GM12878 (cell line): ENCODE measurements around the gene SHISA9. TPM values are rescaled to one million over a fixed set of nuclear protein-coding genes. Genes with fewer than 3 reads are reported as not detected.

ENCODE experiments used
- ATAC-seq: fragments of 200-7000 bp; cut with Tn5 transposase; 3 replicates; pipeline ENCODE4 v1.9.1; 2020; ENCODE audit warnings: mild to moderate bottlenecking, moderate library complexity
- BruUV-seq: library from RNA; stranded (reverse); fragments of 400-500 nt; replicated peaks from 2 replicates; lab custom pipeline; 2021; lab: Mats Ljungman, UMichigan
- CTCF ChIA-PET: fragments of 300-600 bp; sonication (Branson Sonifier 250); formaldehyde crosslinking; extraction: SDS; loops from one replicate; lab custom pipeline; 2021; ENCODE audit warnings: inconsistent platforms; lab: Yijun Ruan, JAX
- POLR2A ChIA-PET: fragments of 350-600 bp; formaldehyde crosslinking; extraction: SDS; loops from one replicate; lab custom pipeline; 2021; ENCODE audit warnings: inconsistent platforms; lab: Charles Lee
- RAD21 ChIA-PET: fragments of 300-600 bp; sonication (Branson Sonifier 250); formaldehyde crosslinking; loops from one replicate; lab custom pipeline; 2023; ENCODE audit warnings: antibody characterized with exemption; ENCODE audit not compliant: unreplicated experiment; lab: Charles Lee
- SMC1A ChIA-PET: fragments of 300-600 bp; sonication (Branson Sonifier 250); formaldehyde crosslinking; loops from one replicate; lab custom pipeline; 2023; ENCODE audit not compliant: unreplicated experiment, uncharacterized antibody; lab: Charles Lee
- DNase-seq: peaks from one replicate; pipeline ENCODE4 v3.0.0-alpha.2; 2011; ENCODE audit warnings: low read depth, low spot score
- FAIRE-seq: peaks from 3 replicates; lab custom pipeline; 2011; peaks lifted over from hg19 to GRCh38; lab: Jason Lieb, UNC
- H2AFZ ChIP-seq: 2 replicates; pipeline ENCODE4 v1.6.0; 2011; ENCODE audit warnings: low read depth, low read length, control low read depth; ENCODE audit not compliant: control insufficient read depth
- H3K27ac ChIP-seq: 2 replicates; pipeline ENCODE4 v1.5.1; 2011; ENCODE audit warnings: control low read depth; ENCODE audit not compliant: control insufficient read depth, insufficient read depth
- H3K27me3 ChIP-seq, 2 experiments: replicated peaks in 1 of 2; 2 replicates each; pipeline versions ENCODE4 v1.6.0 to v1.6.1; 2011; ENCODE audit warnings: low read length in 1 of 2; ENCODE audit not compliant: control insufficient read depth in 2 of 2, insufficient read depth in 2 of 2
- H3K36me3 ChIP-seq, 2 experiments: 2 replicates each; pipeline ENCODE4 v1.5.1; 2011; ENCODE audit warnings: low read length in 1 of 2; ENCODE audit not compliant: control insufficient read depth in 2 of 2, insufficient read depth in 2 of 2
- H3K4me1 ChIP-seq: 2 replicates; pipeline ENCODE4 v1.6.1; 2011; ENCODE audit warnings: mild to moderate bottlenecking, low read length, moderate library complexity, mixed read lengths; ENCODE audit not compliant: control insufficient read depth, insufficient read depth
- H3K4me2 ChIP-seq: 2 replicates; pipeline ENCODE4 v1.6.0; 2011; ENCODE audit warnings: control low read depth; ENCODE audit not compliant: control insufficient read depth, insufficient read depth
- H3K4me3 ChIP-seq: fragments of 200-600 bp; sonication (generic); 2 replicates; pipeline ENCODE4 v1.5.1; 2016
- H3K79me2 ChIP-seq: 2 replicates; pipeline ENCODE4 v1.6.0; 2011; ENCODE audit warnings: low read length; ENCODE audit not compliant: control insufficient read depth, insufficient read depth
- H3K9ac ChIP-seq: 2 replicates; pipeline ENCODE4 v1.8.0; 2011; ENCODE audit warnings: low read length, control low read depth, mixed read lengths; ENCODE audit not compliant: control insufficient read depth, insufficient read depth
- H3K9me3 ChIP-seq: replicated peaks from 3 replicates; pipeline ENCODE4 v1.5.1; 2011; ENCODE audit warnings: mild to moderate bottlenecking, low read length; ENCODE audit not compliant: control insufficient read depth, insufficient read depth
- H4K20me1 ChIP-seq: 2 replicates; pipeline ENCODE4 v1.6.0; 2011; ENCODE audit not compliant: control insufficient read depth, insufficient read depth
- FOXM1 ChIP-seq: IDR thresholded peaks from 2 replicates; pipeline ENCODE4 v1.6.1; 2012; ENCODE audit warnings: low read depth, mild to moderate bottlenecking, inconsistent platforms, low read length, moderate library complexity
- GATAD2B ChIP-seq: fragments of 450-650 bp; conservative IDR thresholded peaks from 2 replicates; pipeline ENCODE4 v1.6.1; 2017; ENCODE audit warnings: low read depth, mild to moderate bottlenecking, moderate library complexity
- HCFC1 ChIP-seq: fragments of 150-350 bp; IDR thresholded peaks from 2 replicates; pipeline ENCODE4 v1.6.1; 2014; ENCODE audit warnings: low read length
- HDAC6 ChIP-seq: fragments of 200-600 bp; sonication (generic); IDR thresholded peaks from one replicate; pipeline ENCODE4 v1.8.0; 2017; ENCODE audit warnings: antibody characterized with exemption; ENCODE audit not compliant: unreplicated experiment
- MEF2A ChIP-seq: IDR thresholded peaks from 2 replicates; pipeline ENCODE4 v1.6.1; 2011; ENCODE audit warnings: low read depth, mild to moderate bottlenecking, low read length, moderate library complexity; ENCODE audit not compliant: insufficient read depth
- MTA2 ChIP-seq: fragments of 450-650 bp; IDR thresholded peaks from 2 replicates; pipeline ENCODE4 v1.6.1; 2016; ENCODE audit warnings: low read depth, mild to moderate bottlenecking, moderate library complexity
- SIN3A ChIP-seq: IDR thresholded peaks from 2 replicates; pipeline ENCODE4 v1.6.1; 2012; ENCODE audit warnings: low read depth, low read length, improper control_type of control experiment
- SMAD5 ChIP-seq: IDR thresholded peaks from 2 replicates; pipeline ENCODE4 v1.6.1; 2016; ENCODE audit warnings: antibody characterized with exemption, low read depth
- SMC3 ChIP-seq: IDR thresholded peaks from 2 replicates; pipeline ENCODE4 v1.6.1; 2011; ENCODE audit warnings: low read length, improper control_type of control experiment, borderline replicate concordance
- TBL1XR1 ChIP-seq: IDR thresholded peaks from 2 replicates; pipeline ENCODE4 v1.6.1; 2012; ENCODE audit warnings: low read depth, low read length, improper control_type of control experiment
- TCF7 ChIP-seq: IDR thresholded peaks from 2 replicates; pipeline ENCODE4 v1.6.1; 2014; ENCODE audit warnings: antibody characterized with exemption, borderline replicate concordance
- ZBED1 ChIP-seq: IDR thresholded peaks from 2 replicates; pipeline ENCODE4 v1.6.1; 2016; ENCODE audit warnings: borderline replicate concordance
- ZNF217 ChIP-seq: fragments of 450-650 bp; IDR thresholded peaks from 2 replicates; pipeline ENCODE4 v1.6.1; 2017; ENCODE audit warnings: antibody characterized with exemption, mild to moderate bottlenecking
- ZNF274 ChIP-seq: IDR thresholded peaks from one replicate; pipeline ENCODE4 v1.8.0; 2011; ENCODE audit not compliant: insufficient read length, insufficient read depth
- ZNF384 ChIP-seq: IDR thresholded peaks from 2 replicates; pipeline ENCODE4 v1.6.1; 2012; ENCODE audit warnings: low read depth, mild to moderate bottlenecking, low read length, improper control_type of control experiment, borderline replicate concordance
- ZSCAN29 ChIP-seq: fragments of 450-650 bp; IDR thresholded peaks from 2 replicates; pipeline ENCODE4 v1.6.1; 2017; ENCODE audit warnings: mild to moderate bottlenecking, moderate library complexity
- WGBS: methylation state at CpG from one replicate; pipeline ENCODE4 v1.1.6; 2016; ENCODE audit warnings: low lambda C conversion rate; ENCODE audit not compliant: insufficient replicate concordance, insufficient coverage; ENCODE audit errors: missing lambda C conversion rate; 5-methylcytosine and 5-hydroxymethylcytosine counted together
- in situ Hi-C: fragments of 300-500 bp; cut with MboI; formaldehyde crosslinking; loops from 9 replicates; pipeline ENCODE4 v1.14.3; 2018; ENCODE audit warnings: mixed read lengths
- intact Hi-C: fragments of 100-400 bp; cut with micrococcal nuclease; formaldehyde crosslinking; loops from one replicate; pipeline ENCODE4 v1.14.2; 2022; ENCODE audit not compliant: unreplicated experiment
- polyA plus RNA-seq, 11 experiments: library from polyadenylated mRNA; depleted of rRNA in 4 of 11; unstranded in 6 of 11; stranded (reverse) in 5 of 11; fragments of >200 nt; fragmentation: Nextera tagmentation in 4 of 11; fragmentation: Illumina TruSeq in 1 of 11; extraction: Ambion mirVana in 4 of 11; extraction: Trizol in 1 of 11; gene quantifications; 1 replicate in 1 of 11; 2 replicates in 10 of 11; pipeline versions ENCODE4 v1.2.1 to v1.2.3, GENCODE V29; 2011 to 2016; ENCODE audit warnings: inconsistent platforms in 2 of 11, missing spikeins in 2 of 11, low read depth in 1 of 11
- total RNA-seq, 4 experiments: library from RNA; depleted of rRNA in 3 of 4; stranded (reverse); fragments of >200 nt in 3 of 4; fragmentation: Illumina TruSeq in 1 of 4; extraction: Trizol in 1 of 4; gene quantifications; 2 replicates each; pipeline versions ENCODE4 v1.2.1 to v1.2.3, GENCODE V29; 2013 to 2021
- TF ChIP-seq, protein P1 (sequence below): fragments of 450-650 bp; IDR thresholded peaks from 2 replicates; pipeline ENCODE4 v1.6.1; 2017; ENCODE audit warnings: low read depth, mild to moderate bottlenecking, moderate library complexity
- TF ChIP-seq, protein P2 (sequence below): IDR thresholded peaks from 2 replicates; pipeline ENCODE4 v1.6.1; 2011; ENCODE audit warnings: borderline replicate concordance, low read depth, mild to moderate bottlenecking, moderate library complexity, low read length; ENCODE audit not compliant: insufficient read depth, poor library complexity, severe bottlenecking

Gene SHISA9
- total and polyA plus RNA-seq, 10 of the 15 experiments (the other 5 are each of a cell fraction or from before 2014, with no cell fraction given) = 0.03 to 25.5 (median 0.07) TPM

DNA sequence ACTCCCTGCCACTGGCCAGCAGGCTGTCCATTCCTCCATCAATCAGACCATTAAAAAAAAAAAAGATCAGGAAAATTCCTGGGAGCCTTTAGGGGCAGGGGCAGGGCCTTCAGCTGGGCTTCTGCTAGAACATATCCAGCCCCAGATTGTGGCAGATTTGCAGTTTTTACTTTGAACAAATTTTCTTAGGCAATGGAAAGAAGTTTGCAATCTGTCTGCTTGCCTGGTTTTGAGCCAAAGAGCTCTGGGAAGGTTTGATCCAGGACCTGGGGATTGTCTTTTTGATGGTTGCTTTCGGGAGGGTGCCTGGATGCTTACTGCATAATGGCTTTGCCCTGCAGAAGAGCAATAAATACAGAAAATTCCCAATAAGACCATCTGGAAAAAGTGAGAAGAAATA is 145.9 kb downstream of the SHISA9 start:
- Histone ChIP-seq H3K27ac (no peak overlapping the region), H3K4me2 (no peak overlapping the region), H3K27me3 (no peaks in the 10 kb centered on the region; a peak in 1 of 4 replicates), H3K4me1 (no peaks in the 10 kb centered on the region), H3K4me3 (no peak overlapping the region), H3K9ac (no peak overlapping the region), H4K20me1 (no peaks in the 10 kb centered on the region), H3K9me3 (no peaks in the 10 kb centered on the region; the same call in 2 of the 3 replicates), H3K79me2 (no peaks in the 10 kb centered on the region), H3K36me3 (no peaks in the 10 kb centered on the region), H2AFZ (no peak overlapping the region)
- no TSS peak for BruUV-seq
- no peak for DNase-seq
- POLR2A ChIA-PET = no interaction called here
- TF ChIP-seq SIN3A = no peak
- TF ChIP-seq TCF7 = no peak
- TF ChIP-seq HCFC1 = no peak
- TF ChIP-seq SMAD5 = no peak
- TF ChIP-seq ZNF217 = no peak
- RAD21 ChIA-PET = no interaction called here
- ATAC-seq = no peak
- WGBS = 0% methylated on average over 1 of the region's 1 CpG
- FAIRE-seq = no peak
- intact Hi-C loops (no loop called here), in situ Hi-C loops (no loop called here)
- SMC1A ChIA-PET = interaction anchor here (1.8 kb wide), 1 partner anchor 63 kb away, joined by 5 read pairs; no protein-coding TSS in a partner anchor
- CTCF ChIA-PET = no interaction called here

DNA sequence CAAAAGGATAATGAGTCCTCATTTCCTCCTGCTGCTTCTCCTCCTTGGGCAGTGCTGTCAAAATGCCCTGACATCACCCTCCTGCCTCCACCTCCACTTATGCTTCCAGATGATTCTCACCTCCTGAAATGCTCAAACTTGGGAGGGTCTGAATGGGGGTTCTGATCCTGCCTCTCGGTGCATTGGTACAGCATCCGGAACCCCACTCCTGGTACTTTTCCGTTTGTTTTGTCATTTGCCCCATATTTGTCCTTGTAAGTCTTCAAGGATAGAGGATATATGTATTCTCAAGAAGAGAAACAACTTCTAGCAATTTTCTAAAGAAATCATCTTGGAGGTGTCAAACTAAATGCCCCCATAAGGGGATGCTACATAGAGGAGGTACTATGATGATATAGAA is 148.3 kb downstream of the SHISA9 start:
- H3K36me3 ChIP-seq = no peaks in the 10 kb centered on the region
- FAIRE-seq = no peak
- no peaks in the 10 kb centered on the region for H3K27me3 ChIP-seq
- RAD21 ChIA-PET = no interaction called here
- ATAC-seq = no peak
- H4K20me1 ChIP-seq = no peaks in the 10 kb centered on the region
- SMC1A ChIA-PET = no interaction called here
- in situ Hi-C loops = no loop called here
- H3K4me2 ChIP-seq = no peak overlapping the region
- DNase-seq = no peak
- no peaks in the 10 kb centered on the region for H3K79me2 ChIP-seq
- intact Hi-C loops = no loop called here
- 19% methylated on average over 3 of the region's 3 CpGs for WGBS
- H3K4me3 ChIP-seq = no peak overlapping the region
- no peaks in the 10 kb centered on the region; the same call in 2 of the 3 replicates for H3K9me3 ChIP-seq
- no TSS peak for BruUV-seq
- H3K4me1 ChIP-seq = no peaks in the 10 kb centered on the region
- no peak overlapping the region for H3K9ac ChIP-seq
- POLR2A ChIA-PET = no interaction called here
- H2AFZ ChIP-seq = no peak overlapping the region
- CTCF ChIA-PET = no interaction called here
- no peak overlapping the region for H3K27ac ChIP-seq
- TF ChIP-seq MTA2 (no peak), HDAC6 (no peak), GATAD2B (no peak), FOXM1 (no peak), ZNF384 (no peak), SMC3 (no peak), MEF2A (no peak), ZNF274 (no peak), ZSCAN29 (no peak), ZBED1 (no peak), TBL1XR1 (no peak)
- TF ChIP-seq, protein P1, sequence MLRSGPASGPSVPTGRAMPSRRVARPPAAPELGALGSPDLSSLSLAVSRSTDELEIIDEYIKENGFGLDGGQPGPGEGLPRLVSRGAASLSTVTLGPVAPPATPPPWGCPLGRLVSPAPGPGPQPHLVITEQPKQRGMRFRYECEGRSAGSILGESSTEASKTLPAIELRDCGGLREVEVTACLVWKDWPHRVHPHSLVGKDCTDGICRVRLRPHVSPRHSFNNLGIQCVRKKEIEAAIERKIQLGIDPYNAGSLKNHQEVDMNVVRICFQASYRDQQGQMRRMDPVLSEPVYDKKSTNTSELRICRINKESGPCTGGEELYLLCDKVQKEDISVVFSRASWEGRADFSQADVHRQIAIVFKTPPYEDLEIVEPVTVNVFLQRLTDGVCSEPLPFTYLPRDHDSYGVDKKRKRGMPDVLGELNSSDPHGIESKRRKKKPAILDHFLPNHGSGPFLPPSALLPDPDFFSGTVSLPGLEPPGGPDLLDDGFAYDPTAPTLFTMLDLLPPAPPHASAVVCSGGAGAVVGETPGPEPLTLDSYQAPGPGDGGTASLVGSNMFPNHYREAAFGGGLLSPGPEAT = no peak
- TF ChIP-seq, protein P2, sequence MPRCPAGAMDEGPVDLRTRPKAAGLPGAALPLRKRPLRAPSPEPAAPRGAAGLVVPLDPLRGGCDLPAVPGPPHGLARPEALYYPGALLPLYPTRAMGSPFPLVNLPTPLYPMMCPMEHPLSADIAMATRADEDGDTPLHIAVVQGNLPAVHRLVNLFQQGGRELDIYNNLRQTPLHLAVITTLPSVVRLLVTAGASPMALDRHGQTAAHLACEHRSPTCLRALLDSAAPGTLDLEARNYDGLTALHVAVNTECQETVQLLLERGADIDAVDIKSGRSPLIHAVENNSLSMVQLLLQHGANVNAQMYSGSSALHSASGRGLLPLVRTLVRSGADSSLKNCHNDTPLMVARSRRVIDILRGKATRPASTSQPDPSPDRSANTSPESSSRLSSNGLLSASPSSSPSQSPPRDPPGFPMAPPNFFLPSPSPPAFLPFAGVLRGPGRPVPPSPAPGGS = no peak
